ENCODE results near the gene MYO1D.

DNA sequence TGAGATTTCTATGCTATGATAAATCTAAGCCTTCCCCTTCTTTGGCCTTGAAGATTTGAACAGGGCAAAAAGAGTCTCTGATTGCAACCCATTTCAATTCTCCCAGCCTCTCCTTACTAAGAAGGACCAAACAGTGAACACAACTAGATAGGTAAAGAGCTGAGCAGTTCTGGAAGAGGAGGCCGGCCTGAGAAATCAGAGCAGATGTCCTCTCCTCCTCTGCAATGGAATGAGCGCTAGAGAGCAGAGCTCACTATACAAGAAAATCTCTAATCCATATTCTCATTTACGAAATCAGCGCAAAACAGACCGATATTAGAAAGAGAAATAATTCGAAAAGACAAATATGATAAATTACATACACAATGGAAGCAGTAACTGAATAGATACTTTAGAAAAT lies 266.0 kb downstream of the MYO1D start:
- TF ChIP-seq, protein P1, sequence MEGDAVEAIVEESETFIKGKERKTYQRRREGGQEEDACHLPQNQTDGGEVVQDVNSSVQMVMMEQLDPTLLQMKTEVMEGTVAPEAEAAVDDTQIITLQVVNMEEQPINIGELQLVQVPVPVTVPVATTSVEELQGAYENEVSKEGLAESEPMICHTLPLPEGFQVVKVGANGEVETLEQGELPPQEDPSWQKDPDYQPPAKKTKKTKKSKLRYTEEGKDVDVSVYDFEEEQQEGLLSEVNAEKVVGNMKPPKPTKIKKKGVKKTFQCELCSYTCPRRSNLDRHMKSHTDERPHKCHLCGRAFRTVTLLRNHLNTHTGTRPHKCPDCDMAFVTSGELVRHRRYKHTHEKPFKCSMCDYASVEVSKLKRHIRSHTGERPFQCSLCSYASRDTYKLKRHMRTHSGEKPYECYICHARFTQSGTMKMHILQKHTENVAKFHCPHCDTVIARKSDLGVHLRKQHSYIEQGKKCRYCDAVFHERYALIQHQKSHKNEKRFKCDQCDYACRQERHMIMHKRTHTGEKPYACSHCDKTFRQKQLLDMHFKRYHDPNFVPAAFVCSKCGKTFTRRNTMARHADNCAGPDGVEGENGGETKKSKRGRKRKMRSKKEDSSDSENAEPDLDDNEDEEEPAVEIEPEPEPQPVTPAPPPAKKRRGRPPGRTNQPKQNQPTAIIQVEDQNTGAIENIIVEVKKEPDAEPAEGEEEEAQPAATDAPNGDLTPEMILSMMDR (conservative IDR thresholded peaks at IDR 0.05): no peak
- TF ChIP-seq EZH2 (IDR thresholded peaks at IDR 0.05; ENCODE audit: low read depth): no peak
